Measurements from ENCODE around the gene TMOD4. TPM values are rescaled to one million over a fixed set of nuclear protein-coding genes. Genes with fewer than 3 reads are reported as not detected.
"Not testable (repeated sequence)": the region's sequence is repeated elsewhere in the genome, so short reads cannot be mapped to it uniquely, and the experiment has no call there.

TMOD4 gene
- total RNA-seq (2.3 TPM), polyA plus RNA-seq (0.76 TPM)

- DNase-seq (ENCODE audit: extremely low spot score), result no peak
- Histone ChIP-seq H3K4me1 (ENCODE audit: insufficient read depth) (no peaks in the 10 kb centered on the region), H3K36me3 (ENCODE audit: insufficient read depth) (peaks cover 11% of the 10 kb centered on the region), H3K4me3 (ENCODE audit: low read depth, low read length) (no peak within 1 kb of the TSS), H3K27ac (ENCODE audit: low read depth) (no peak within 1 kb of the TSS)
- 45% methylated on average over 4 of the region's 4 CpGs for WGBS
Observed at GRCh38 chr1:151175863-151176262, at the start of gene TMOD4. Gene TMOD4 (minus strand): TSS chr1:151175981. CDS start chr1:151174875, 1,106 bp downstream.

- Histone ChIP-seq H3K27ac (ENCODE audit: low read depth) (no peak overlapping the region), H3K36me3 (ENCODE audit: insufficient read depth) (no peaks in the 10 kb centered on the region), H3K4me1 (ENCODE audit: insufficient read depth) (no peaks in the 10 kb centered on the region), H3K4me3 (ENCODE audit: low read depth, low read length) (no peak overlapping the region)
- WGBS, result 74% methylated on average over 4 of the region's 4 CpGs
- DNase-seq (ENCODE audit: extremely low spot score), result no peak
Observed at GRCh38 chr1:151222130-151222529, 46.3 kb upstream of the TMOD4 start.

- Histone ChIP-seq H3K4me1 (ENCODE audit: insufficient read depth) (no peaks in the 10 kb centered on the region), H3K4me3 (ENCODE audit: low read depth, low read length) (no peak overlapping the region), H3K27ac (ENCODE audit: low read depth) (no peak overlapping the region), H3K36me3 (ENCODE audit: insufficient read depth) (no peaks in the 10 kb centered on the region)
- WGBS, result 77% methylated on average over 1 of the region's 1 CpG
- no peak for DNase-seq (ENCODE audit: extremely low spot score)
Observed at GRCh38 chr1:151221616-151222015, 45.8 kb upstream of the TMOD4 start.

GRCh38 chr1:151213560-151213959 is 37.8 kb upstream of the TMOD4 start:
- Histone ChIP-seq H3K4me3 (ENCODE audit: low read depth, low read length) (no peak overlapping the region), H3K36me3 (ENCODE audit: insufficient read depth) (peaks cover 2% of the 10 kb centered on the region), H3K27ac (ENCODE audit: low read depth) (no peak overlapping the region), H3K4me1 (ENCODE audit: insufficient read depth) (no peaks in the 10 kb centered on the region)
- DNase-seq (ENCODE audit: extremely low spot score), result no peak
- 37% methylated on average over 2 of the region's 2 CpGs for WGBS

- Histone ChIP-seq H3K27ac (ENCODE audit: low read depth) (no peak overlapping the region), H3K4me3 (ENCODE audit: low read depth, low read length) (no peak overlapping the region), H3K4me1 (ENCODE audit: insufficient read depth) (no peaks in the 10 kb centered on the region), H3K36me3 (ENCODE audit: insufficient read depth) (peaks cover 2% of the 10 kb centered on the region)
- 56% methylated on average over 15 of the region's 15 CpGs for WGBS
- DNase-seq (ENCODE audit: extremely low spot score), result no peak
Observed at GRCh38 chr1:151211972-151212705, 36.4 kb upstream of the TMOD4 start.

- H3K27ac ChIP-seq (ENCODE audit: low read depth), result no peak overlapping the region
Observed at GRCh38 chr1:151210830-151211229, 35.0 kb upstream of the TMOD4 start.

GRCh38 chr1:151205381-151205965 is 29.7 kb upstream of the TMOD4 start:
- H3K4me3 ChIP-seq (ENCODE audit: low read depth, low read length); H3K4me1 ChIP-seq (ENCODE audit: insufficient read depth); H3K27ac ChIP-seq (ENCODE audit: low read depth); DNase-seq (ENCODE audit: extremely low spot score); H3K36me3 ChIP-seq (ENCODE audit: insufficient read depth): not testable (repeated sequence)
- WGBS, result 94% methylated on average over 12 of the region's 12 CpGs

More at GRCh38 chr1:151210830-151211229, 35.0 kb upstream of the TMOD4 start:
- 70% methylated on average over 1 of the region's 1 CpG for WGBS
- Histone ChIP-seq H3K4me3 (ENCODE audit: low read depth, low read length) (no peak overlapping the region), H3K36me3 (ENCODE audit: insufficient read depth) (peaks cover 2% of the 10 kb centered on the region), H3K4me1 (ENCODE audit: insufficient read depth) (no peaks in the 10 kb centered on the region)
- no peak for DNase-seq (ENCODE audit: extremely low spot score)

GRCh38 chr1:151199873-151200581 is 24.2 kb upstream of the TMOD4 start:
- DNase-seq (ENCODE audit: extremely low spot score), result no peak
- WGBS, result 13% methylated on average over 11 of the region's 11 CpGs
- H3K4me1 ChIP-seq (ENCODE audit: insufficient read depth), result no peaks in the 10 kb centered on the region

GRCh38 chr1:151198254-151199127 is 22.7 kb upstream of the TMOD4 start, which contains the start of gene PIP5K1A:
Gene PIP5K1A (plus strand): TSS chr1:151198552. CDS start chr1:151198997, 445 bp downstream.
- Histone ChIP-seq H3K4me3 (ENCODE audit: low read depth, low read length) (peak within 1 kb of the TSS; percentile 76), H3K4me1 (ENCODE audit: insufficient read depth) (no peaks in the 10 kb centered on the region), H3K27ac (ENCODE audit: low read depth) (peak within 1 kb of the TSS; percentile 89), H3K36me3 (ENCODE audit: insufficient read depth) (no peaks in the 10 kb centered on the region)
- WGBS, result under 1% methylated on average over 60 of the region's 60 CpGs
- peak; percentile 98 for DNase-seq (ENCODE audit: extremely low spot score)

More at GRCh38 chr1:151199873-151200581, 24.2 kb upstream of the TMOD4 start:
- peak overlapping the region; percentile 76 for H3K4me3 ChIP-seq (ENCODE audit: low read depth, low read length)
- no peaks in the 10 kb centered on the region for H3K36me3 ChIP-seq (ENCODE audit: insufficient read depth)
- H3K27ac ChIP-seq (ENCODE audit: low read depth), result no peak overlapping the region

GRCh38 chr1:151197863-151198253 is 22.1 kb upstream of the TMOD4 start:
- Histone ChIP-seq H3K4me3 (ENCODE audit: low read depth, low read length) (no peak overlapping the region), H3K4me1 (ENCODE audit: insufficient read depth) (no peaks in the 10 kb centered on the region), H3K36me3 (ENCODE audit: insufficient read depth) (no peaks in the 10 kb centered on the region), H3K27ac (ENCODE audit: low read depth) (no peak overlapping the region)
- WGBS, result 7% methylated on average over 10 of the region's 10 CpGs
- DNase-seq (ENCODE audit: extremely low spot score), result no peak

GRCh38 chr1:151196292-151196800 is 20.6 kb upstream of the TMOD4 start:
- peak; percentile 68 for DNase-seq (ENCODE audit: extremely low spot score)
- no peaks in the 10 kb centered on the region for H3K36me3 ChIP-seq (ENCODE audit: insufficient read depth)
- H3K4me1 ChIP-seq (ENCODE audit: insufficient read depth), result no peaks in the 10 kb centered on the region
- 33% methylated on average over 14 of the region's 14 CpGs for WGBS
- peak overlapping the region; percentile 30 for H3K27ac ChIP-seq (ENCODE audit: low read depth)
- no peak overlapping the region for H3K4me3 ChIP-seq (ENCODE audit: low read depth, low read length)

- H3K4me1 ChIP-seq (ENCODE audit: insufficient read depth); H3K36me3 ChIP-seq (ENCODE audit: insufficient read depth); H3K27ac ChIP-seq (ENCODE audit: low read depth); H3K4me3 ChIP-seq (ENCODE audit: low read depth, low read length): not testable (repeated sequence)
- peak; percentile 76 for DNase-seq (ENCODE audit: extremely low spot score)
- WGBS, result 77% methylated on average over 17 of the region's 17 CpGs
Observed at GRCh38 chr1:151194894-151195594, 19.3 kb upstream of the TMOD4 start.
